Activated naive CD4-positive, alpha-beta T cell treated with anti-CD3 and anti-CD28 coated beads, Interleukin-2, amount 50 U/mL, for 16 hours (primary cell): ENCODE results near the gene KBTBD13.
"Not testable (repeated sequence)": the region's sequence is repeated elsewhere in the genome, so short reads cannot be mapped to it uniquely, and the experiment has no call there.

Experiments used
- DNase-seq: peaks from one replicate; pipeline ENCODE4 v3.0.0-alpha.2; 2020

Gene KBTBD13

DNA sequence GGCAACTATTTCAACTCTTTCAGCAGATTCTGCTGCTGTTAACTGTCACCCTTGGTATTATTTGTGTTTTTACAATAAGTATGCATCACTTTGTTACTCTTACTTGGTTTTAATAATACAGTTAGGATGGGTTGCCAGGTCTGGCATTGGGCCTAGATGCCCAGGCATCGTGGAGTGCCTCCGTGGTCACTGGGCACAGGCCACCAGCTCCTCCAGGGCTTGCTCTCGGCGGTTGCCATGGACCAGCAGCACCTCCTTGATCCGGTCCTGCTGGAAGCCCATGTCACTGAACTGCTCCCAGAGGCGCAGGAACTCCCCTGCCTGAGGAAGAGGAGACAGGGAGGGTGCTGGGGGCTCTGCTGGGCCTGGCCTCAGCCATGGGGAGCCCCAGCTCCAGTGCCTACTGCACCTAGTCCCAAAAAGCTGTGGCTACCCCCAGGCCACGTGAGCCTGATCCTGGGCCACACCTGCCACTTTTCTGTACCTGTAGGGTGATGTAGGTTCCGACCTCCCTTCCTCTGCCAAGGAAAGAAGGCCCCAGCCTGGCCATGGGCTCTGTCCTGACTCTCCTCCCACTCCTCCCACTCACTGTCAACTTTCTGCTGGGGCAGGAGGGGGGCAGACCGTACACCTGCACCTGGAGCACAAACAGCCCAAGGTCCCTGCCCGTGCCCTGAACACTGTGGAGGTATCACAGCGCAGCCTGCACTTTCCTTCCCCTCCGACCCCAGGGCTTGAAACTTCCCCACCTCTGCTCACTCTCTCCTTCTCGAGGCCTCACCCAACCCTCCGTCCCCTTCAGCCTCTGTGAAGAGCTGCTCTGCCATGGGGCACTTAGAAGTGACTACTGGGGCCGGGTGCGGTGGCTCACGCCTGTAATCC is 16.6 kb downstream of the KBTBD13 start:
- no peak for DNase-seq

DNA sequence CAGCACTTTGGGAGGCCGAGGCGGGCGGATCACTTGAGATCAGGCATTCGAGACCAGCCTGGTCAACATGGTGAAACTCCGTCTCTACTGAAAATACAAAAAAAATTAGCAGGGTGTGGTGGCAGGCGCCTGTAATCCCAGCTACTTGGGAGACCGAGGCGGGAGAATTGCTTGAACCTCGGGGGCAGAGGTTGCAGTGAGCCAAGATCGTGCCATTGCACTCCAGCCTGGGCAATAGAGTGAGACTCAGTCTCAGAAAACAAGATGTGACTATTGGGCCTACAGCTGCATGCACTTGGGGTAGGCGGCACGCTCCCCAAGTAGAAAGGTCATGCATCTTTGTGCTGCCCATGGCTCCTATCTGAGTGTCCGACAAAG is 17.2 kb downstream of the KBTBD13 start:
- DNase-seq: not testable (repeated sequence)

GRCh38 chr15:65094294-65094995 is 17.9 kb downstream of the KBTBD13 start:
- no peak for DNase-seq

DNA sequence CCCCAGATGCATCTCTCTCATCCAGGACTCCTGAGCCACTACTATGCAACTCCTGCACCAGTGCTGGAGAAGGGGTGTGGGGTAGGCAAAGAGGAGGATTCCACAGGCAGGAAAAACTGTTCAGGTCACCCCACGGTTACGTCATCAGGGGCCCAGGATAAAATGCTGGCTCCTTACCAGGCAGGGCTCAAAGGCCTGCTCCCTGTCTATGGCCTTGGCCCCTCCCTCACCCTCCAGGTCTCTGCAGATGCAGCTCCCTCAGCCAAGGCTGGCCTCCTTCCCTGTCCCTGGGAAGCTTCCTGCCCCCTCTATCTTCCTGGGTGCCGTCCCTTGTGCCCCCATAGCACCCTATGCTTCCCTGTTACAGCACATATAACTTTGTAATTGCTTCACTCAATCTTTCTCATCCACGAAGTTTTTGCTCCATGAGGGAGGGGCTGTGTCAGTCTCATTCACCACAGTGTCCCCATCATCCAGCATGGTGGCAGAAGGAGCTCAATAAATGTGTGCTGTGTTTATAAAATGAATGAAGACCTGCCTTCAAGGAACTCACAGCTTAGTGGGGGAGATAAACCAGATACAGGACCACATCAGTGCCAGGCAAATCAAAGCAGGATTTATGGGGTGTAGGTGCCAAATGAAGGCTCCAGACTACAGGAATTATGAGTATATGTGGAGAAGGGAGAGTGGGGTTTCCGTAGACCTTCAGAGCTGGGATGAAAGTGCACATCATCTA is 18.6 kb downstream of the KBTBD13 start:
- DNase-seq: no peak

DNA sequence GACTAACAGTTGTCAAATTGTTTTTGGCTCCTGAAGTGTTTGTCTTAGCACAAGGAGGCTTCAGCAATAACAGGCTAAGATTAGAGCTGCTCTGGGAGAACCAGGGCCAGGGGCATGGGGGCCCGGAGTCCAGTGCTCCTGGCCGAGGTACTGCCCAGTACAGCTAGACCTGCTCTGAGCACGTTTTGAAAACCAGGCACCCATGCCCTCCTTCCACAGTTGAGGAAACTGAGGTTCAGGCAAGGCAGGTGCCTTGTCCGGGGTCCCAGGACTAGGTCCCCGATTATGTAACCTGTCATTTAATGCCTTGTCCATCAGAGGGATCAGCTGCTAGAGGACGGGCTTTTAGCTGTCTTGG is 19.2 kb downstream of the KBTBD13 start:
- no peak for DNase-seq

GRCh38 chr15:65096481-65097385 is 20.2 kb downstream of the KBTBD13 start:
- DNase-seq: no peak

GRCh38 chr15:65097651-65098263 is 21.2 kb downstream of the KBTBD13 start:
- DNase-seq: no peak

DNA sequence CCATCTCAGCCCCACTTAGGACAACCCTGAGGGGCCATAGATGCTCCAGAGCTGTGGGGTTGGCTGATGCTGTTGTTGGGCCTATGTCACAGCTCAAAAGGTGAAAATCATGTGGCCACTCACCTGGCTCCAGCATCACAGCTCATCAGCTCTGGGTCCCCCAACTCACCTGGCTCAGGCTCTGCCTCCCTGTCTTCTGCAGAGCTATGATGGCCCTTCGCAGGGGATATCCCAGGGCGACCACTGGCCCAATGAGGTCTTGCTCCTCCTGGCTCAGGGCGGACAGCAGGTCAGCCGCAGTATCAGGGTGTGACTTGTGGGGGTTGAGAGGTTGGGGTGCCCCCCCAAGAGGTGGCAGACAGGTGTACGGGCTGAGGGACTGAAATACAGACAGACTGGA is 22.8 kb downstream of the KBTBD13 start:
- DNase-seq: no peak

GRCh38 chr15:65099801-65100200 is 23.3 kb downstream of the KBTBD13 start:
- DNase-seq: not testable (repeated sequence)

DNA sequence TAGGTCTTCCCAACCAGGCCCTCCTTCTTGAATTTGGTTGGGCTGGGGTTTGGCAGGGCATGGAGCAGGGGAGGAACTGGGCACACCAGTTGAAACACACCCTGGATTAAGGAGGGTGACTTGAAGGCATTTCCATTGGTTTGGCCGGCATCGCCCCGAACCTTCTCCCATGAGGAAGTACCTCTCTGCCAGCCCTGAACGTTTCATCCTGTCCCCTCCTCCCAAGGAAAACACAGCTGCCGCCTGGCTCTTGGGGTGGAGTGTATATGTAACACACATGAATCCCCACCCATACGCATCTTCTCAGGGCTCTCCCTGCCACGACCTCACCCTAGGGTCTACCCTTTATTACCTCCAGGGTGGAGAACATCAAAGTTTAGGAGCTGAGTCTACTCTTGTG is 23.9 kb downstream of the KBTBD13 start:
- DNase-seq: no peak

DNA sequence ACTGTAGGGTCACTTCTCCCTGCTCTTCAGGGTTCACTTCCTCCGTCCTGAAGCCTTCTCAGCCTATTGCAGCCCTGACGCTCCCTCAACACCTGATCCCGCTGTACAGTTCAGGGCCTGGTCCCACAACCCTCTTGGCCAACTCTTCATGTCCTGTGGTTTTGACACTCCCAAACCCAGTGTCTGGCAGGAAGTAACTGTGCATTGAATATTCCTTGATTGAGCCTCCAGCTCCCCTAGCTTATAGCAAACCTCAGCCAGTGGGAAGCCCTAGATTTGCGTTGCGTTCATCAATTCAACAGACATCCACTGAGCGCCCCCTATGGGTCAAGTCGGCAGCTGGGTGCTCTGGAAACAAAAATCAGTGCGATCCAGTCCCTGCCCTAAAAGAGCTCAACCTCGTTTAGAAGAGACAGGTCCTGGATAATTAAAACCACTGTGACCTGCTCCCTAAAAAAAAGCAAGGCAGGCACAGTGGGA is 24.9 kb downstream of the KBTBD13 start:
- DNase-seq: peak; percentile 60

GRCh38 chr15:65101891-65102708 is 25.6 kb downstream of the KBTBD13 start:
- DNase-seq: no peak

DNA sequence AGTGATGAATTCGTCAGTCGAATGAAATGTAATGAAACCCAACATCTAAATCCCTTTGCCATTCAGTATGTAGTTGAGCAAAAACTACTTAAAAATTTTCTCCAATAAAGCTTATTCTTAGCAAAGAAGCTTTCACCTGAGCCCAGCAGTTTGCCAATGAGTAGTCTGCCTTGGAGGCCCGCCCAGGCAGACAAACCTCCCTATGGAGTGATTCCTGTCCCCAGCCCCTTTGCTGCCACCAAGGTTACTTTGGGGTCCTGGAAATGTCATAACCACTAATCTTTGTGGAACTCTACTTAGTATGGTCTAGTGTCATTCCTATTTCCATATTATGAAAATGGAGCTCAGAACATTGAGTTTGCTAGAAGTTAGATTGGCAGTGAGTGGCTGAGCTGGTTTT is 26.4 kb downstream of the KBTBD13 start:
- no peak for DNase-seq

GRCh38 chr15:65105038-65105437 is 28.5 kb downstream of the KBTBD13 start:
- no peak for DNase-seq

GRCh38 chr15:65106011-65106590 is 29.6 kb downstream of the KBTBD13 start:
- DNase-seq: no peak

DNA sequence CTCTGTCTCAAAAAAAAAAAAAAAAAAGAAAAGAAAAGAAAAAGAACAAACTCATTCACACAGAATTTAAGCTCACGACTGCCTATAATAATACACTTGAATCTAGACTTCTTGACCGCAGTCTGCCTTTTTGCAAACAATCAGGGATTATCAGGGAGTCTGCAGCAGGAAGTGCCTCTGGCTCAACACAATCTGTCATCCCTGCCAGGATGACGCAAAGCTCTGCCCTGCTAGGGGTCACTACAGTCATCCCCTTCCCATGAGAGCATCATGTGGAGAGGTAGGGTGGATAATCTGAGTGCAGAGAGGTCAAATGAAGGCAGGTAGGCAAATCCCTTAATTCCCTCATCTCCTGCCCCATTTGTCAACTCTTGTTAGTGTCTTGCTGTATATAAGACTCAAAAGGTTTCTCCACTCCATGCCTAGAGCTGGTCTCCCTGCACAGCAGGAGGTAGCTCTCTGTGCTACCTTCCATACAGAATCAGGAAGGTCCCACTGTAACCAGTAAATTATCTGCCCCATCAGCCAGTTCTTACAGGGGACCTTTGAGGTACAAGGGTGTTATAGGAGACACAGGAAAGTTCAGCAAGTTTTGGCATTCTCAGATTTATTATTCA is 34.2 kb downstream of the KBTBD13 start:
- no peak for DNase-seq

- no peak for DNase-seq
Measured at GRCh38 chr15:65115086-65115485, 38.5 kb downstream of the KBTBD13 start, which contains the start of gene UBAP1L. TSS of gene UBAP1L (minus strand) at chr15:65115200. CDS start at chr15:65106215, 8,985 bp downstream.

DNA sequence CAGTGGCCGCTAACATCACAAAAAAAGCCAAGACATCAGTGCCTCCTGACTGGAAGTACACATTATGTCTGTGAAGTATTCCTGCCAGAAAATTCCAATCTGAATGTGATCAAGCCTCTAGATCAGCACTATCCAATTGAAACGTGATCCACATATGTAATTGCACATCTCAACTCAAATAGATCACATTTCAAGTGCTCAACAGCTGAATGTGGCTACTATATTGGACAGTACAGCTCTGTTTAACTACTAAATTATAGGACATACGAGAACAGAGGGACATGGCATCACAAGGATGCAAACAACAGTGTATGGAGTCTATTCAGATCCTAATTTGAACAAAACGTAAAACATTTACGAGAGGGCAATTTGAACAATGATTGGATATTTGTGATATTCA is 39.0 kb downstream of the KBTBD13 start:
- DNase-seq: no peak
